Gastrocnemius medialis (tissue), 4 donors: Measurements from ENCODE around the gene TYW1B.
"Not testable (repeated sequence)": the region's sequence is repeated elsewhere in the genome, so short reads cannot be mapped to it uniquely, and the experiment has no call there.

Experiments
- POLR2A ChIP-seq, 2 donors: fragments of 450-650 bp; IDR thresholded peaks; one replicate each; pipeline ENCODE4 v1.6.1; 2017; ENCODE audit warnings: antibody characterized with exemption in 2 of 2, mild to moderate bottlenecking in 2 of 2, moderate library complexity in 2 of 2
- TF ChIP-seq, protein P1 (sequence below), 5 experiments: fragments of 450-650 bp in 3 of 5; fragments of 200-600 bp in 2 of 5; sonication (generic) in 2 of 5; IDR thresholded peaks in 4 of 5; conservative IDR thresholded peaks in 1 of 5; 1 replicate in 4 of 5; 2 replicates in 1 of 5; pipeline ENCODE4 v1.5.1; 2016 to 2019; ENCODE audit warnings: antibody characterized with exemption in 5 of 5, mild to moderate bottlenecking in 3 of 5, moderate library complexity in 3 of 5

GRCh38 chr7:72640740-72641139 is 187.3 kb downstream of the TYW1B start:
- TF ChIP-seq, protein P1, sequence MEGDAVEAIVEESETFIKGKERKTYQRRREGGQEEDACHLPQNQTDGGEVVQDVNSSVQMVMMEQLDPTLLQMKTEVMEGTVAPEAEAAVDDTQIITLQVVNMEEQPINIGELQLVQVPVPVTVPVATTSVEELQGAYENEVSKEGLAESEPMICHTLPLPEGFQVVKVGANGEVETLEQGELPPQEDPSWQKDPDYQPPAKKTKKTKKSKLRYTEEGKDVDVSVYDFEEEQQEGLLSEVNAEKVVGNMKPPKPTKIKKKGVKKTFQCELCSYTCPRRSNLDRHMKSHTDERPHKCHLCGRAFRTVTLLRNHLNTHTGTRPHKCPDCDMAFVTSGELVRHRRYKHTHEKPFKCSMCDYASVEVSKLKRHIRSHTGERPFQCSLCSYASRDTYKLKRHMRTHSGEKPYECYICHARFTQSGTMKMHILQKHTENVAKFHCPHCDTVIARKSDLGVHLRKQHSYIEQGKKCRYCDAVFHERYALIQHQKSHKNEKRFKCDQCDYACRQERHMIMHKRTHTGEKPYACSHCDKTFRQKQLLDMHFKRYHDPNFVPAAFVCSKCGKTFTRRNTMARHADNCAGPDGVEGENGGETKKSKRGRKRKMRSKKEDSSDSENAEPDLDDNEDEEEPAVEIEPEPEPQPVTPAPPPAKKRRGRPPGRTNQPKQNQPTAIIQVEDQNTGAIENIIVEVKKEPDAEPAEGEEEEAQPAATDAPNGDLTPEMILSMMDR (IDR thresholded peaks at IDR 0.05 in 4 of 5, conservative IDR thresholded peaks at IDR 0.05 in 1 of 5) = not testable (repeated sequence)
- not testable (repeated sequence) for TF ChIP-seq POLR2A (IDR thresholded peaks at IDR 0.05)
